Hepatocyte (in vitro differentiated cells): Measurements from ENCODE around the gene IL15. TPM values are rescaled to one million over a fixed set of nuclear protein-coding genes. Genes with fewer than 3 reads are reported as not detected.

ENCODE experiments used
- DNase-seq: peaks from one replicate; pipeline ENCODE4 v3.0.0-alpha.2; 2016; ENCODE audit warnings: low spot score
- H2AFZ ChIP-seq: fragments of 200-600 bp; sonication (generic); 2 replicates; pipeline ENCODE4 v1.6.0; 2016; ENCODE audit warnings: antibody characterized with exemption, mild to moderate bottlenecking
- H3K27ac ChIP-seq: fragments of 200-600 bp; sonication (generic); 2 replicates; pipeline ENCODE4 v1.5.1; 2016; ENCODE audit warnings: mild to moderate bottlenecking
- H3K27me3 ChIP-seq: fragments of 200-600 bp; sonication (generic); 2 replicates; pipeline ENCODE4 v1.6.1; 2016
- H3K36me3 ChIP-seq: fragments of 200-600 bp; sonication (generic); replicated peaks from 2 replicates; pipeline ENCODE4 v1.5.1; 2016; ENCODE audit warnings: low read depth; ENCODE audit not compliant: insufficient read depth
- H3K4me1 ChIP-seq: fragments of 200-600 bp; sonication (generic); 2 replicates; pipeline ENCODE4 v1.5.1; 2016; ENCODE audit warnings: mild to moderate bottlenecking, moderate library complexity; ENCODE audit not compliant: insufficient read depth
- H3K4me2 ChIP-seq: fragments of 200-600 bp; sonication (generic); 2 replicates; pipeline ENCODE4 v1.6.0; 2016
- H3K4me3 ChIP-seq: fragments of 200-600 bp; sonication (generic); 2 replicates; pipeline ENCODE4 v1.5.1; 2016; ENCODE audit warnings: mild to moderate bottlenecking
- H3K79me2 ChIP-seq: fragments of 200-600 bp; sonication (generic); 2 replicates; pipeline ENCODE4 v1.6.0; 2017; ENCODE audit warnings: mild to moderate bottlenecking
- H3K9me2 ChIP-seq: fragments of 200-600 bp; sonication (generic); replicated peaks from 2 replicates; pipeline ENCODE4 v1.6.0; 2017; ENCODE audit warnings: mild to moderate bottlenecking; ENCODE audit not compliant: insufficient read depth
- H3K9me3 ChIP-seq: fragments of 200-600 bp; sonication (generic); 2 replicates; pipeline ENCODE4 v1.5.1; 2016; ENCODE audit warnings: low read depth, mild to moderate bottlenecking
- H4K20me1 ChIP-seq: fragments of 200-600 bp; sonication (generic); 2 replicates; pipeline ENCODE4 v1.6.0; 2016; ENCODE audit warnings: mild to moderate bottlenecking; ENCODE audit not compliant: insufficient read depth, poor library complexity, severe bottlenecking
- EZH2 ChIP-seq: fragments of 200-600 bp; sonication (generic); IDR thresholded peaks from 2 replicates; pipeline ENCODE4 v1.6.1; 2016; ENCODE audit warnings: antibody characterized with exemption, mild to moderate bottlenecking, borderline replicate concordance
- EZH2phosphoT487 ChIP-seq: fragments of 200-600 bp; sonication (generic); IDR thresholded peaks from one replicate; pipeline ENCODE4 v1.6.1; 2018; ENCODE audit warnings: antibody characterized with exemption, mild to moderate bottlenecking, low read depth, moderate library complexity; ENCODE audit not compliant: unreplicated experiment, severe bottlenecking
- WGBS: methylation state at CpG from one replicate; pipeline ENCODE4 v1.1.6; 2016; ENCODE audit warnings: low lambda C conversion rate; ENCODE audit errors: missing lambda C conversion rate; 5-methylcytosine and 5-hydroxymethylcytosine counted together
- polyA plus RNA-seq: library from polyadenylated mRNA; unstranded; fragments of >200 nt; fragmentation: Nextera tagmentation; extraction: Ambion mirVana; gene quantifications from 2 replicates; pipeline ENCODE4 v1.2.1, GENCODE V29; 2016
- total RNA-seq: library from RNA; depleted of rRNA; stranded (reverse); fragments of >200 nt; gene quantifications from 2 replicates; pipeline ENCODE4 v1.2.3, GENCODE V29; 2014
- TF ChIP-seq, protein P1 (sequence below): fragments of 200-600 bp; sonication (generic); IDR thresholded peaks from 2 replicates; pipeline ENCODE4 v1.5.1; 2016; ENCODE audit warnings: antibody characterized with exemption, mild to moderate bottlenecking; ENCODE audit not compliant: poor library complexity

The IL15 gene
- total and polyA plus RNA-seq, 2 experiments from 2014 or later, result 0.83 to 5.0 TPM

DNA sequence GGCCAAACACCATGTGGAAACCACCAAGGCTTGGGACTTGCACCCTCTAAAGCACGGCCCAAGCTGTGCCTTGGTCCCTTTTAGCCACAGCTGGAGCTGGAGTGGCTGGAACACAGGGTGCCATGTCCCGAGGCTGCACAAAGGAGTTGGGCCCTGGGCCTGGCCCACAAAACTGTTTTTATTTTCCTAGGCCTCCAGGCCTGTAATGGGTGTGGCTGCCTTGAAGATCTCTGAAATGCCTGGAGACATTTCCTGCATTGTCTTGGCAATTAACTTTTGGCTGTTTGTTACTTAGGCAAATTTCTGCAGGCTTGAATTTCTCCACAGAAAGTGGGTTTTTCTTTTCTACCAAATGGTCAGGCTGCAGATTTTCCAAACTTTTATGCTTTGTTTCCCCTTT, 55.7 kb downstream of the IL15 start:
- Histone ChIP-seq H3K4me2 (no peak overlapping the region), H3K9me2 (no peaks in the 10 kb centered on the region), H2AFZ (no peak overlapping the region), H3K79me2 (no peaks in the 10 kb centered on the region), H4K20me1 (no peaks in the 10 kb centered on the region), H3K27ac (no peak overlapping the region), H3K9me3 (no peaks in the 10 kb centered on the region), H3K27me3 (no peaks in the 10 kb centered on the region), H3K36me3 (no peaks in the 10 kb centered on the region), H3K4me1 (no peaks in the 10 kb centered on the region), H3K4me3 (no peak overlapping the region)
- WGBS, result 75% methylated on average over 2 of the region's 2 CpGs
- TF ChIP-seq EZH2phosphoT487 (no peak), EZH2 (no peak)
- TF ChIP-seq, protein P1, sequence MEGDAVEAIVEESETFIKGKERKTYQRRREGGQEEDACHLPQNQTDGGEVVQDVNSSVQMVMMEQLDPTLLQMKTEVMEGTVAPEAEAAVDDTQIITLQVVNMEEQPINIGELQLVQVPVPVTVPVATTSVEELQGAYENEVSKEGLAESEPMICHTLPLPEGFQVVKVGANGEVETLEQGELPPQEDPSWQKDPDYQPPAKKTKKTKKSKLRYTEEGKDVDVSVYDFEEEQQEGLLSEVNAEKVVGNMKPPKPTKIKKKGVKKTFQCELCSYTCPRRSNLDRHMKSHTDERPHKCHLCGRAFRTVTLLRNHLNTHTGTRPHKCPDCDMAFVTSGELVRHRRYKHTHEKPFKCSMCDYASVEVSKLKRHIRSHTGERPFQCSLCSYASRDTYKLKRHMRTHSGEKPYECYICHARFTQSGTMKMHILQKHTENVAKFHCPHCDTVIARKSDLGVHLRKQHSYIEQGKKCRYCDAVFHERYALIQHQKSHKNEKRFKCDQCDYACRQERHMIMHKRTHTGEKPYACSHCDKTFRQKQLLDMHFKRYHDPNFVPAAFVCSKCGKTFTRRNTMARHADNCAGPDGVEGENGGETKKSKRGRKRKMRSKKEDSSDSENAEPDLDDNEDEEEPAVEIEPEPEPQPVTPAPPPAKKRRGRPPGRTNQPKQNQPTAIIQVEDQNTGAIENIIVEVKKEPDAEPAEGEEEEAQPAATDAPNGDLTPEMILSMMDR, result no peak
- no peak for DNase-seq

- 85% methylated on average over 2 of the region's 2 CpGs for WGBS
- H3K36me3 ChIP-seq, result no peaks in the 10 kb centered on the region
These were observed 60.7 kb downstream of the IL15 start for GRCh38 chr4:141697116-141697515.

GRCh38 chr4:141702472-141703182, 66.2 kb downstream of the IL15 start:
- H3K4me2 ChIP-seq, result no peak overlapping the region
- no peaks in the 10 kb centered on the region for H3K9me2 ChIP-seq
- no peak for TF ChIP-seq EZH2phosphoT487
- TF ChIP-seq EZH2, result no peak
- TF ChIP-seq, protein P1, result no peak
- no peaks in the 10 kb centered on the region for H3K27me3 ChIP-seq
- no peaks in the 10 kb centered on the region for H3K36me3 ChIP-seq
- H3K79me2 ChIP-seq, result no peaks in the 10 kb centered on the region
- no peak overlapping the region for H3K4me3 ChIP-seq
- H2AFZ ChIP-seq, result no peak overlapping the region
- peak; percentile 12 for DNase-seq
- H3K9me3 ChIP-seq, result peaks cover 4% of the 10 kb centered on the region
- no peaks in the 10 kb centered on the region for H4K20me1 ChIP-seq
- H3K27ac ChIP-seq, result no peak overlapping the region
- 92% methylated on average over 3 of the region's 3 CpGs for WGBS
- no peaks in the 10 kb centered on the region for H3K4me1 ChIP-seq

More at GRCh38 chr4:141697116-141697515, 60.7 kb downstream of the IL15 start:
- no peak for DNase-seq
- H3K4me1 ChIP-seq, result no peaks in the 10 kb centered on the region
- no peak overlapping the region for H3K27ac ChIP-seq
- H3K27me3 ChIP-seq, result no peaks in the 10 kb centered on the region
- H3K79me2 ChIP-seq, result no peaks in the 10 kb centered on the region
- no peak overlapping the region for H3K4me2 ChIP-seq
- H4K20me1 ChIP-seq, result no peaks in the 10 kb centered on the region
- H3K9me2 ChIP-seq, result no peaks in the 10 kb centered on the region
- no peaks in the 10 kb centered on the region for H3K9me3 ChIP-seq
- no peak overlapping the region for H3K4me3 ChIP-seq
- TF ChIP-seq, protein P1, result no peak
- TF ChIP-seq EZH2 (no peak), EZH2phosphoT487 (no peak)
- H2AFZ ChIP-seq, result no peak overlapping the region
